Mucosa of gallbladder (tissue), 1 donor: ENCODE data around the gene LAMA5. TPM values are rescaled to one million over a fixed set of nuclear protein-coding genes. Genes with fewer than 3 reads are reported as not detected.

Experiments
- DNase-seq: peaks from one replicate; pipeline ENCODE4 v3.0.0-alpha.2; 2020; ENCODE audit warnings: low spot score
- total RNA-seq: library from RNA; stranded (reverse); gene quantifications from one replicate; pipeline ENCODE4 v1.2.1, GENCODE V29; 2021
- donor health status: DM: no; HTN: no; CAD: no.

LAMA5 gene
- total RNA-seq, 1 donor from 2014 or later: 298 TPM

GRCh38 chr20:62317167-62317655, 49.9 kb downstream of the LAMA5 start:
- DNase-seq: no peak

GRCh38 chr20:62316331-62317166, 50.6 kb downstream of the LAMA5 start:
- DNase-seq: no peak

DNA sequence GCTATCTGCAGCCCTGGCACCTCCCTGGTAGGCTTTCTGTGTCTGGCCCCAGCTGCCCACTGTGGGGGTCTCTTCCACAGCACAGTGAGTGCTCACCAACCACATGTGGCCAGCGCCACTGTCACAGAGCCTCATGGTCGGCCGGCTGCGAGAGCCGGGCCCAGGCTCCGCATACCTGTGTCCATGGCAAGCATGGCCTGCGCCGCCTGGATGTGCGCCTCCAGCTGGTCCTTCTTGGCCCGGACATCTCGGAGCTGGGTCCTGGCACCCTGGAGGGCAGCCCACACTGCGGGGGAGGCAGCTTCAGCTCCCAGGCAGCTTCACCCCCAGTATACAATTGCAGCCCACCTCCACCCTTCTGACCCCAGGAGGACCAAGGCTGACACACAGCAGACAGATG, 51.3 kb downstream of the LAMA5 start:
- no peak for DNase-seq

DNA sequence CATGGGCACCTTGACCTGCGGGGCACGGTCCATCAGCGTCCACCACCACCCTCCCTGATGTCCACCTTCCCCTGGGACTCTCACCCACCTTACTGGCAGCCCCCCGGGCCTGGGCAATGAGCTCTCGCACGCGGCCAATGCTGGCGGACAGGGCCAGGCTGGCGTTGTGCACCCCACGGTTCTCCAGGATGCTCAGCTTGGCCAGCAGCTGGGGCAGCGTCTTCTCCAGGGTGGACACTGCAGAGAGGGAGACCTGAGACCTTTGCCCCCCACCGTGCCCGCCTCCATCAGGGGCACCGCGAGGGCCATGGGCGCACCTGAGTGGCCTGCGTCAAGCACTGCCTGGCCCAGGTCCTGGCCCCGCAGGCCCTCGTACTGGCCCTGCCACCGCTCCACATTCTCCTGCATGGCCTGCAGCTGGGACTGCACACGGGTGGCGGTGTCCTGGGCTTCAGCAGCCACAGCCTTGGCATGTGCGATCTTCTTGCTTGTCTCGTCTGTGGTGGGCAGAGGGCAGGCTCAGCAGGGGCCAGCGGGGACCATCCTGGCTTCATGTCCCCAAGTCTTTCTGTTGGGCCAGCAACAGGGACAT, 52.3 kb downstream of the LAMA5 start:
- DNase-seq: no peak

- no peak for DNase-seq
Measured at GRCh38 chr20:62314339-62314638, 52.8 kb downstream of the LAMA5 start.

DNA sequence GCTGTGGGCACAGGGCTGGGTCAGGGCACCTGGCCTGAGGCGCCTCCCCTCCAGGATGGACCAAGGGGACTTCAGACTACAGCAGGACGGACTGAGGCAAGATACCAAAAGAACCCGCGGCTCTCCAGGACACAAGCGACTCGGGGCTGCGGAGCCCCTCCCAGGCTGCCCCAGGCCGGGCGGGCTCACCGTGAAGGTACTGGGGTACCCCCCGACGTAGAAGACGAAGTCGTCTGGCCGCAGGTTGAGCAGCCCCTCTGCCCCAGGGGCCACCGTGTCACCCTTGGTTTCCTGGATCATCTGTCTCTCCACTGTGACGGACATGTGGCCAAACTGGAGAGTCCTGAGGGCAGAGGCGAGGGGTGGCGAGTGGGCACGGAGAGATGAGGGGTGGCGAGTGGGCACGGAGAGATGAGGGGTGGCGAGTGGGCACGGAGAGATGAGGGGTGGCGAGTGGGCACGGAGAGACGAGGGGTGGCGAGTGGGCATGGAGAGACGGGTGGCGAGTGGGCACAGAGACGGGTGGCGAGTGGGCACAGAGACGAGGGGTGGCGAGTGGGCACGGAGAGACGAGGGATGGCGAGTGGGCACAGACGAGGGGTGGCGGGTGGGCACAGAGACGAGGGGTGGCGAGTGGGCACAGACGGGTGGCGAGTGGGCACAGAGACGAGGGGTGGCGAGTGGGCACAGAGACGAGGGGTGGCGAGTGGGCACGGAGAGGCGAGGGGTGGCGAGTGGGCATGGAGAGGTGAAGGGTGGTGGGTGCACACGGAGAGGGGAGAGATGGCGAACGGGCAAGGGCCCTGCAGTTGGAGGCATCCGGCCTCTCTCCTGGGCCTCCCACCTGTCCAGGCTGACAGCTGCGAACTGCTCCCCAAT, 53.4 kb downstream of the LAMA5 start:
- DNase-seq: no peak

DNA sequence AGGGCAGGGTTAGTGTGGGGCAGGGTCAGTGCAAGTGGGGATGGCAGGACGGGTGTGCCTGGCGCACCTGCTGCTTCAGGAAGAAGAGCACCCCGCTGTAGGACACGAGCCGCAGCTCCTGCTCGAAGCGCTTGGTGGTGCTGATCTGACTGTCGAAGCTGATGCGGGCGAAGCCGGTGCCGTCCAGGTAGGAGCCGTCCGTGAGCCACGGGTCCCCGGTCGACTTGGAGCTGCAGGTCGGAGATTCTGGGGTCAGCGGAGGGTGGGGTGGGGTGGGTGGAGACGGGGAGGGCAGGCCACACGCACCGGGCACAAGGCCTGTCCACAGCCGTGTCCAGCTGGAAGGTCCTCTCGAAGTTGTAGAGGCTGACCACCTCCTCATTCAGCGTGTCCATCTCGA, 54.1 kb downstream of the LAMA5 start:
- no peak for DNase-seq

DNA sequence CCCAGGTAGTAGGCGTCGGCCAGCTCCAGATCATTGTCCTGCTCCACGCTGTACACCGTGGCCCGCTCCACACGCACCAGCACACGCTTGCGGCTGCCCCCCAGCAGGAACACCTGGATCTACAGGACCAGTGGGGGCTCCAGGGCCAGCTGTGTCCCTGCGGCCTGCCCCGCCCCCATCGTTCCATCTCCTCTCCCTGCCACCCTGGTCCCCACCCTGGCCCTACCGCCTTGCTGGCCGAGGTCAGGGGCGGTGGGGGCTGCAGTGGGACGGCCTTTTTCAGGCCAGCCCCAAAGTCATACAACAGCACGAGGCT, 54.5 kb downstream of the LAMA5 start:
- no peak for DNase-seq

DNA sequence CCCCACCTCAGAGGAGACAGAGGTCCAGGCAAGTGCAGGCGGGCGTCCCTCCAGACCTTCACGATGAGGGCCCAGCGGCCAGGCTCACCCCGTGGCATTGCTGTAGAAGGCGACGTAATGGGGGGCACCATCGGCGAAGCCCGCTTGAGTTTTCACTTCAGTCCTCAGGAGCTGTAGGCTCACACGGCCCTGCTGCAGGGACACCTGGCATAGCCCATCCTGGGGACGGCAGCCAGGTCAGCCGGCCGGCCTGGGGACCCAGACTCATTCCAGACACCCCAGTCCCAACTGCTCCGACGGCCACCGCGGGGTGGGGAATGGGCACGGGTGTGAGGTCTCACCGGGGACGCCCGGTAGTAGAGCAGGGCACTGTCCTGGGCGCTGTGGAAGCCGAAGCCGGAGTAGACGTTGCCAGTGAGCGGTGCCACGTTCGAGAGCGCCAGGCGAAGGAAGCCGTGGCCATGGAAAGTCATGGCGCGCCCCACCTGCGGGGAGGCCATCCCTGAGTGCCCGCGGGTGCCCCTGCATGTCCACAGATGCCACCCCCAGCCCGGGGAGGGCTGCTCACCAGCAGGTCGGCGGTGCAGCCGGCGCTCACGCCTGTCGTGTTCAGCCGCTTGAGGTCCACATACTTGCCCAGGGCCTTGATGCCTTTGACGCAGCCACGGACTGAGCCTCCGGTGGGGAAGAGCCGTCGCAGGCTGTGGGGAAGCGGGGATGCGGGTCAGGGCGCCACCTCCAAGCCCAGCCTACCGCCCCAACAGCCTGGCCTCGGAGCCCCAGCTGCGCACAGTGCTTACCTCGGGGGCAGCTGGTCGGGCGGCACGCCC, 55.1 kb downstream of the LAMA5 start:
- DNase-seq: no peak

GRCh38 chr20:62311150-62311549, 56.0 kb downstream of the LAMA5 start:
- no peak for DNase-seq

DNA sequence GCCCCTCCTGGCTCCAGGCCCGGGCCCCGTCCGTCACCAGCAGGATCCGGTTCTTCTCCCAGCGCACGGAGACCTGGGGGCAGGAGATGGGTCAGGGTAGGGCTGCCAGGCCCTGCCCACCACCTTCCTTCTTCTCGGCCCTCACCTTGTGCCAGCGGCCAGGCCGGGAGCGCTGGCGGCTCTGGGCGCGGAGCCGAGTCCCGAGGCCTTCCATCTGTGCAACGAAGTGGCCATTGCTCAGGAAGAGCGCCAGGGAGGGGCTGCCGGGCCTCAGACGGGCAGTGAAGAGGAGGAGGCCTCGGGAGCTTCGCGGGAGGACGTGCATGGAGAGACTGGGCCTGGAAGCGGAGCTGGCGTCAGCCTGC, 56.4 kb downstream of the LAMA5 start:
- no peak for DNase-seq

DNA sequence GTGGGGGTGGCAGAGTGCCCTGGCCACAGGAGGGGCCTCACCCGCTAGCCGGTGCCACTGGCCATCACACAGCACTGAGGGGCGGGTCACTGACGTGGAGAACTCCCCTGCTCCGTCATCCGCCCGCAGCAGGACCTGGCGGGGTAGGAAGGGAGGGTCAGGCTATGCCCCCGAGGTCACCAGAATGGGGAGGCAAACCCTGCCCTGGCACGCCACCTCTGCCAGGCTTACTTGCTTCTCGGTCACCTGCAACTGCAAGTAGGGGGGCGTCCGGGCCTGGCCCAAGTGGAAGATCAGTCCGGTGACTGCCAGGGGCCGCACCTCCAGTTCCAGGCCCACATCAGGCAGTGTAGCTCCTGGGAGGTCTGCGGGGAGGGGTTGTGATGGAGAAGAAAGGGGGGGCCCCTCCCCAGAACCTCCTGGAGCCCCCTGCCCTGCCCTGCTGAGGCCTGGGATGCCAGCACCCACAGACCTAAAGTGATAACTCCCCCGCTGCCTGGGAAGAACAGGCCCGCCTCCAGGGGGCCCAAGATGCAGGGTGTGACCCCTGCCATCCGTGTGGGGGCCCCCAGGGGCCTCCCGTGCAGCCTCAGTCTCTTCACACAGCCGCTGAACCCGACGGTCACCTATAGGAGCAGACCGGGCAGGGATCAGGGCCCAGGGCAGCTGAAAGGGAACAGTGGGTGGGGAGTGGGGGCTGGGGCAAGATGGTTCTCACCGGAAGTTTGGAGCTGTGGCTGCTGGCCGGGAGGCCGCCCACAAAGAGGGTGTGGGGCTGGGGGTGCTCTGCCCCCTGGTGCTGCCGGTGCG, 57.0 kb downstream of the LAMA5 start:
- DNase-seq: no peak

DNA sequence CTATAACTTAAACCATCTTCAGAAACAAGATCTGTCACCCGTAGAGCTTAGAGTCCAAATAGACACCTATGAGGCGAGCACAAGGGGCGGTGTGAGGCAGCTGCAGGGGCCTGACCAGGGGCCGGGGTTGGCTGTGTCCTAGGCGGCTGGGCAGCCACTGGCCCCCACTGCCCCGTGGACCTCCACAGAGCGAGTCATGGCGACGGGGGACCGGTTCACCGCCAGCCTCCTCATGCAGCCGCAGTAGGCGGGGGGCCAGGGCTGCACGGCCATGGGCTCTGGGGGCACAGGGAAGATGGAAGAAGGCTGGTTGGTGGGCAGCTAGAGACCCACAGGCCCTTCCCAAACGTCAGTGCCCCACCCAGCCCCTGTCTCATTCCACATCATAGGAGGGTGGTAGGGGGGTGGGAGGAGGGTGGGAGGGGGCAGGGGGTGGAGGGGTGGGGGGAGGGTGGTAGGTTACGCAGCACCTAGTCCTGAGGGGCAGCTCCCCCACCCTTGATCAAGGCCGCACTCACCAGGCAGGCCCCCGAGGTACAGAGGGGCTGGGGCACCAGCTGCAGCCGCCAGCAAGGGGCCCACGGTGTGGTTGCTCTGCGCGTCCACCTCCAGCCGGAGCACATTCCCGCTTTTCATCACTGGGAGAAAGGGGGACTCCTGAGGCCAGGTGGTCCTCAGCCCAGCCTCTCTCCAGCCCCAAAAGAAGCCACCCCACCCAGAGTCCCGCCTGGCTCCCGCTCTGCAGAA, 57.7 kb downstream of the LAMA5 start:
- no peak for DNase-seq

GRCh38 chr20:62308102-62308822, 58.9 kb downstream of the LAMA5 start:
- DNase-seq: no peak

DNA sequence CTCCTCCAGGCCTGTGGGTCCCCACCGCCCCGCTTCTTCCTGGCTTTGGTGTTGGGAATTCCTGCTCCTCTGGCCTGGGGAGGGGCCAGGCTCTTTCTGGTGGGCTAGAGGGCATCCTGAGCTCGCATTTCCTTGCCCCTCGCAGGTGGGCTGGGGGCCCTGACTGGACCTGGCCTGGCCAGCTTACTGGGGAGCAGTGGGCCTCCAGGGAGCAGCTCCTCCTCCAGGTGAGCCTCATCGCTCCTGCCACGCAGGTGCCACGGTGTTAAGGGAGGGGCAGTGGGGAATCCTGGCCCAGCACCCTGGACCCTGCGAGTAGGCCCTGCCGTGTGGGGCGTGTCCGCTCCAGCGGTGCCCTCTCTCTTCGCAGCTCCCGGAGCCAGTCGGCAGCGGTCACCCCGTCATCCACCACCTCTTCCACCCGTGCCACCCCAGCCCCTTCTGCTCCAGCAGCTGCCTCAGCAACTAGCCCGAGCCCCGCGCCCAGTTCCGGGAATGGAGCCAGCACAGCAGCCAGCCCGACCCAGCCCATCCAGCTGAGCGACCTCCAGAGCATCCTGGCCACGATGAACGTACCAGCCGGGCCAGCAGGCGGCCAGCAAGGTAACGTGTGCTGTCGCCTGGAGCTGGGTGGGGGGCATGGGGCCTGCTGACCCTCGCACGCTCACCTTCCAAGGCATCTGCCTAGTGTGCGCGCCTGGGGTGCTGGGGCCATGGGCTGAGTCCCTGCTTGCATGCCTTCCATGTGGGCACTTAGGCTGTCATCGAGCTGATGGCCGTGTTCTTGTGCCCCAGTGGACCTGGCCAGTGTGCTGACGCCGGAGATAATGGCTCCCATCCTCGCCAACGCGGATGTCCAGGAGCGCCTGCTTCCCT, 59.6 kb downstream of the LAMA5 start:
- DNase-seq: no peak

- no peak for DNase-seq
Measured at GRCh38 chr20:62306414-62307187, 60.5 kb downstream of the LAMA5 start.

DNA sequence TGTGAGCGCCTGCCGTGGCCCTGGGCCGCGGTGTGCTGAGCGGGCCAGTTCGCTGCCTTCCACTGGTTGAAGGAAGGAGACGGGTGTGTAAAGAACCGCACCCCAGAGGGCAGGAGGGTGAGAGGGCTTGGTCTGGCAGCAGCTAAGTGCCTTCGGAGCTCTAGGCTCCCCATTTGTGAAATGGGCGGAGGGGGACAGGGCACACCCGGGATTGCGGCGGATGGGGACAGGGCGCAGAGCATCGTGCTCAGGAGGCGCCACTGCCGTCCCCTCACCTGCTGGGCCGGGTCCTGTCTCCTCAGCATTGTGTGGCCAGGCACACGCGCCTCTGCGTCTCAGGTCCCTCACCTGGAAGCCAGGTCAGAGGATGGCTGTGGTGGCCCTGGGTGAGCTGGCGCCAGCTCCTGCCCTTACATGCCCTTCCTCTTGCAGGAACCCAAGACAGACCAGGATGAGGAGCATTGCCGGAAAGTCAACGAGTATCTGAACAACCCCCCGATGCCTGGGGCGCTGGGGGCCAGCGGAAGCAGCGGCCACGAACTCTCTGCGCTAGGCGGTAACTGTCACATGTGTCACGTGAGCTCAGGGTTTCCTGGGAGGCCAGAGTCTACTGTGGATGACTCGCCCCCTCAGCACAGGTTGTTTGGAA, 61.2 kb downstream of the LAMA5 start:
- no peak for DNase-seq
